GM19468 (cell line): ENCODE measurements around the gene UBXN10.
"Not testable (repeated sequence)": the region's sequence is repeated elsewhere in the genome, so short reads cannot be mapped to it uniquely, and the experiment has no call there.

Source experiments
- ATAC-seq: cut with Tn5 transposase; IDR thresholded peaks from one replicate; pipeline ENCODE4 v1.9.1; 2021; ENCODE audit warnings: mild to moderate bottlenecking, moderate library complexity, moderate number of reproducible peaks; ENCODE audit not compliant: unreplicated experiment; ENCODE audit errors: extremely low read depth

Gene UBXN10

DNA sequence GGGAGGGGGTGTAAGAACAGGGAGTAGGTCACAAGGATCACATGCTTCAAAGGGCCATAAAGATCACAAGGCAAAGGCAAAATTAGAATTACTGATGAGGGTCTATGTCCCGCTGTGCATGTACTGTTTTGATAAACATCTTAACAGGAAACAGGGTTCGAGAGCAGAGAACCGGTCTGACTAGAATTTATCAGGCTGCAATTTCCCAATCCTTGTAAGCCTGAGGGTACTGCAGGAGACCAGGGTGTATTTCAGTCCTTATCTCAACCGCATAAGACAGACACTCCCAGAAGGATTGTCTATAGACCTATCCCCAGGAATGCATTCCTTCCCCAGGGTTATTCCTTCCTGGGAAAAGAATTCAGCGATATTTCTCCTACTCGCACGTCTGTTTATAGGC is 46.7 kb downstream of the UBXN10 start:
- ATAC-seq: not testable (repeated sequence)

DNA sequence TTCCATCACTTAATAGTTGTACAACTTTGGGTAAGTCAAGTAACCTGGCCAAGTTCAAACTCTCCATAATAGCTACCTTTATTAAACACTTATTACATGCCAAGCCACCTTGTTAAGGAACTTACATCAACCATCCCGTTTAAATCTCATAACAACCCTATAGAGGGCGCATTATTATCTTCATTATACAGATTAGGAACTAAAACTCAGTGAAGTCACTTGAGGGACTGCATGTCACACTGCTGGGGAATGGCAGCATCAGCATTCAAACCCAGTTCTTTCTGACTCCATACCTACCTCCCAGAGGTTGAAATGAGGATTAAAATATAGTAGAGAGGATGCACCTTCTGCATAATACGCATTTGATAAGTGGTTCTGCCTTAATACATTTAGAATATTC is 47.5 kb downstream of the UBXN10 start:
- ATAC-seq: no peak

DNA sequence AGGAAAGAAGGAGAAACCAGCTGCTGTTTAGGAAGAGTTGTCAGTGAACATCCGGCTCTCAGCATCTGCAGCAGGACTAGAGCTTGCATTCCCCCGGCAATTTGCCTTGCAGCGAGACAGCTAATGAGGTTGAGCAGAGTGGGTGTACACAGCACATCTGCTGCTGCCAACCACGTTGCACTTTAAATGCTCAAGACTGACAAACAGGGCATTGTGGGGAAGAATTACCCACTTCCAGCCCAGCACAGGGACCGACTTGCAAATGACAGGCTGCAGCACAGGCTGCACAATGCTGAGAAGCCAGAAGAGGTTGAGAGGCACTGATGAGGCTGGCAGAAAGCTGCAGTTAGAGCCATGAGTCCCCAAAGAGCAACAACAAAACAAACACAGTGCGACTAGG is 48.0 kb downstream of the UBXN10 start:
- no peak for ATAC-seq

DNA sequence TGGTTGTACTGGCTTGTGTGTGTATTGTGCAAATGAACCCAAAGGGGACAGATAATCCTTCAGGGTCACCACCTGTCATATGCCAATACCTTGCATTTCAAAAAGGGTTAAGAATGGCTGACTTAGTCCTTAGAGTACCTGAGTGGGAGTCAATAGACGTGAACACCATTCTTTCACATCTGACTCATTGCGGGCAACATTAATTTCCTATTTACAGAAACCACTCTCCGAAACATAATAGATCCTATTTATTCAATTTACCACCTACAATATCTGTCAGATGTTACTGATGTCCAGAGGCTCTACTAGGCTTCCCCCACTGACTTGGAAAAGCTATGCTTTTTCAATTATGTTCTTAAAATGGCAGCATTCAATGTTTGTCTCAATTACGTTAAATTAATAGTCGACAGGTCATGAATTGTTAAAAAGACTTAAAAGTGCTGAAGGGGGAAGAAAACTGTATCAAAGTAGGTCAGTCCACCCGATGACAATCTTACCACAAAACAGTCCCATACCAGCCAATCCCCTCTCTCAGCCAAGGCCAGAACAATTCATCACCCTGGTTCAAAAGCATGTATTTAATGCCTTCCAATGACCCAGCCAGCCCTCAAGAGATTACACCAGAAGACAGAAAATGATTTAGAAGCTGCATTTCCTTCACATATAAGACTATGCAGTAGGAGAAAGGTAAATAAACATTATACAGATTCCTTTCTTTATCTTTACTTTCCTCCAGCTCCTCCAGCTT is 49.1 kb downstream of the UBXN10 start:
- ATAC-seq: no peak

DNA sequence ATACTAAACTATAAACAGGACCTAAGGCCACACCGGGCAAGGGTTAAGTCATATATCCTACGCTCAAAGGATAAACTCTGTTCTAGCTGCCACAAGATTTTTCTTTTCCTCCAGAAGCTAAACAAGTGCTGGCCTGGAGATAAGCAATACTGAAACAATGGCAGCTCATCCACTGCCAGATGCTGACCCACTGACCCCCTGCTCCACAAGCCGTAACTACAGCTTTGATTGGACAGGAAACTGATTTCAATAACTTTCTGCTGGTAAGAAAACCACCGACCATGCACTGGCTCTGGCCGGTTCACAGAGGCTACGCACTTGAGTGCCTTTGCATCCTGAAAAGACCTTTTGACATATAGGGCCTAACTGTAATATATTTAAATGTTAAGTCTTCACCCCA is 51.8 kb downstream of the UBXN10 start:
- no peak for ATAC-seq

DNA sequence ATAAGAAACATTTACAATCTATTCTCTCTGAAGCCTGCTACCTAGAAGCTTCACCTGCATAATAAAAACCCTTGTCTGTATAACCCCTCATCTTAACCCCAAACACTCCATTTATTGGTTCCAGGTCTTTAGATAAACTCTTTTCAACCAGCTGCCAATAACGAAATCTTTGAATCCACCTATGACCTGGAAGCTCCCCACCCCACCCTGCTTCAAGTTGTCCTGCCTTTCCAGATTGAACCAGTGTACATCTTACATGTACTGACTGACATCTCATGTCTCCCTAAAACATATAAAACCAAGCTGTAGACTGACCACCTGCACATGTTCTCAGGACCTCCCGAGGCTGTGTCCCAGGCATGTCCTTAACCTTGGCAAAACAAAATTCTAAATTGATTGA is 54.1 kb downstream of the UBXN10 start:
- no peak for ATAC-seq

DNA sequence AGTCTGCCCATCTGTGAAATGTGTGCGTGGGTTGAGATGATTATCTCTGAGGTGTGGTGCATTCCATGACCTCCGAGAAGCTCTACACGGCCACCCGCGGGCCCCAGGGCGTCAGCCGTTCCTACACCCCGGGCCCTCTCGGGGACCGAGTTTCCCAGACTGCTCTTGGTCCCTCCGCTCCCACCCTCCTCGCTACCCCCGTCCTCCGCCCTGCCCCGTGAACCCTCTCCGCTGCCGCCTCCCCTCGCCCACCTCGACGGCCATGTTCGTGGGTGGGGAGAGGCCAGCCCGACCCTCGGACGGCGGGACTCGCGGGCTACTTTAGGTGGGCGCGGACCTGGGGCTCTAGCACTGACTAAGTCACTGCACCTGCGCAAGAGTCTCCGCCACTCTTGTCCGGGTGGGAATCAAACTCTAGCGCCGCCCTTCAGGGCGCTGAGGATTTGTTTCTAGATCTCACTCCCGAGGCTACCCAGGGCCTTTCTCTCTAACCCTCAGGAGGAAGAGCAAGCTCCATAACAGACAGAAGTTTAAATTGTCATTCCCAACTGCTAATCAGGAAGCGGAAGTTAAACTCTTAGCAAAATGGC is 57.1 kb downstream of the UBXN10 start:
- no peak for ATAC-seq
